HEK293T (cell line): ENCODE measurements around the gene SLC17A9.

ENCODE experiments used
- CTCF ChIA-PET: fragments of 350-600 bp; formaldehyde crosslinking; extraction: SDS; loops from one replicate; lab custom pipeline; 2021; ENCODE audit warnings: antibody characterized with exemption, inconsistent platforms; lab: Yijun Ruan, JAX
- POLR2A ChIA-PET: fragments of 350-600 bp; formaldehyde crosslinking; extraction: SDS; loops from one replicate; lab custom pipeline; 2020; ENCODE audit warnings: antibody characterized with exemption, inconsistent platforms; lab: Yijun Ruan, JAX
- DNase-seq: peaks from one replicate; pipeline ENCODE4 v3.0.0; 2012; ENCODE audit warnings: mixed read lengths; ENCODE audit errors: extremely low spot score
- ARNT ChIP-seq: fragments of 450-650 bp; IDR thresholded peaks from 2 replicates; pipeline ENCODE4 v1.6.1; 2017; ENCODE audit warnings: mild to moderate bottlenecking
- BHLHE40 ChIP-seq: fragments of 450-650 bp; IDR thresholded peaks from 2 replicates; pipeline ENCODE4 v1.6.1; 2016; ENCODE audit warnings: mild to moderate bottlenecking, moderate library complexity, borderline replicate concordance
- CTBP1 ChIP-seq: fragments of 450-650 bp; IDR thresholded peaks from 2 replicates; pipeline ENCODE4 v1.6.1; 2016; ENCODE audit warnings: borderline replicate concordance
- ELF4 ChIP-seq: fragments of 450-650 bp; IDR thresholded peaks from 2 replicates; pipeline ENCODE4 v1.6.1; 2017; ENCODE audit warnings: antibody characterized with exemption
- FOXA1 ChIP-seq: fragments of 450-650 bp; IDR thresholded peaks from 2 replicates; pipeline ENCODE4 v1.6.1; 2016; ENCODE audit warnings: mild to moderate bottlenecking
- FOXK2 ChIP-seq: fragments of 450-650 bp; IDR thresholded peaks from 2 replicates; pipeline ENCODE4 v1.6.1; 2016; ENCODE audit warnings: mild to moderate bottlenecking
- FOXM1 ChIP-seq: fragments of 450-650 bp; IDR thresholded peaks from 2 replicates; pipeline ENCODE4 v1.6.1; 2017; ENCODE audit warnings: mild to moderate bottlenecking, borderline replicate concordance
- HDGF ChIP-seq: fragments of 450-650 bp; IDR thresholded peaks from 2 replicates; pipeline ENCODE4 v1.6.1; 2017; ENCODE audit warnings: antibody characterized with exemption, borderline replicate concordance
- L3MBTL2 ChIP-seq: fragments of 450-650 bp; conservative IDR thresholded peaks from 2 replicates; pipeline ENCODE4 v1.6.1; 2016; ENCODE audit warnings: mild to moderate bottlenecking
- LEF1 ChIP-seq: fragments of 450-650 bp; IDR thresholded peaks from 2 replicates; pipeline ENCODE4 v1.6.1; 2017; ENCODE audit warnings: mild to moderate bottlenecking, borderline replicate concordance
- NFRKB ChIP-seq: fragments of 450-650 bp; IDR thresholded peaks from 2 replicates; pipeline ENCODE4 v1.6.1; 2016; ENCODE audit warnings: mild to moderate bottlenecking, moderate library complexity
- SP1 ChIP-seq: fragments of 450-650 bp; IDR thresholded peaks from 2 replicates; pipeline ENCODE4 v1.6.1; 2017
- SUZ12 ChIP-seq: fragments of 450-650 bp; IDR thresholded peaks from 2 replicates; pipeline ENCODE4 v1.6.1; 2016; ENCODE audit warnings: mild to moderate bottlenecking
- TARDBP ChIP-seq: fragments of 450-650 bp; IDR thresholded peaks from 2 replicates; pipeline ENCODE4 v1.6.1; 2016
- ZNF384 ChIP-seq: fragments of 450-650 bp; IDR thresholded peaks from 2 replicates; pipeline ENCODE4 v1.6.1; 2016
- TF ChIP-seq, protein P1 (sequence below): fragments of 450-650 bp; IDR thresholded peaks from 2 replicates; pipeline ENCODE4 v1.6.1; 2016

Gene SLC17A9

GRCh38 chr20:62971211-62971949 lies 18.9 kb downstream of the SLC17A9 start:
- CTCF ChIA-PET = no interaction called here
- no peak for TF ChIP-seq FOXM1
- POLR2A ChIA-PET = no interaction called here
- DNase-seq = no peak

DNA sequence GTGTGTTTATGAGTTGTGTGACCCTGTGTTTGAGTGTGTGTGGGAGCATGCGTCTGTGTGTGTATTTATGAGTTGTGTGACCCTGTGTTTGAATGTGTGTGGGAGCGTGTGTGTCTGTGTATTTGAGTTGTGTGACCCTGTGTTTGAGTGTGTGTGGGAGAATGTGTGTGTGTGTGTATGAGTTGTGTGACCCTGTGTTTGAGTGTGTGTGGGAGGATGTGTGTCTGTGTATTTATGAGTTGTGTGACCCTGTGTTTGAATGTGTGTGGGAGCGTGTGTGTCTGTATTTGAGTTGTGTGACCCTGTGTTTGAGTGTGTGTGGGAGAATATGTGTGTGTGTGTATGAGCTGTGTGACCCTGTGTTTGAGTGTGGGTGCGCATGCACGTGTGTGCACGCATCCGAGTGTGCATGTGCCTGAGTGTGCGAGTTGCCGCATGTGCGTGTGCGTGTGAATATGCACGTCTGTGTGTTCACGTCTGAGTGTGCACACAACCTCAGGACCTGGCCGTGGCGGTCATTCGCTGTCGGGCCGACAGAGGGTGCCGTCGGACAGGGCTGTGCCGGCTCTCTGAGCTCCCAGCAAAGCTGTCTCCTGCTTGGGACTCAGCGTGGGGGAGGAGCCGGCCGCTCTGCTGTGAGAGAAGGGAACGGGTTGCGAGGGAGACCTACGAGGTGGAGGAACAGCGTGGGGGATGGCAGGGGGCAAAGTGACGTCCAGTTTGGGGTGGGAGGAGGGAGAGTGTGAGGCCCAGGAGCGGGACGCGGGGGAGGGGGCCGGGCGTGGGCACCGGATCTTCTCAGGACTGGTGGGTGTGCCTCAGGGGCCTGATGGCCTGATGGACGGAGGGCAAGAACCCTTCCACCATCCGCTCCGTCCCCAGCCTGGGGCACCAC lies 19.7 kb downstream of the SLC17A9 start:
- CTCF ChIA-PET = interaction anchor here (0.6 to 1.4 kb wide), 5 partner anchors 8 to 45 kb away, joined by 3 to 8 read pairs (median 3); partner anchors contain the start of gene BHLHE23
- TF ChIP-seq FOXK2 = no peak
- TF ChIP-seq CTBP1 = no peak
- TF ChIP-seq NFRKB = no peak
- TF ChIP-seq ELF4 = no peak
- no peak for TF ChIP-seq LEF1
- no peak for TF ChIP-seq HDGF
- no peak for TF ChIP-seq TARDBP
- TF ChIP-seq ZNF384 = no peak
- TF ChIP-seq FOXM1 = no peak
- no peak for TF ChIP-seq BHLHE40
- no peak for TF ChIP-seq L3MBTL2
- no peak for TF ChIP-seq SUZ12
- TF ChIP-seq, protein P1, sequence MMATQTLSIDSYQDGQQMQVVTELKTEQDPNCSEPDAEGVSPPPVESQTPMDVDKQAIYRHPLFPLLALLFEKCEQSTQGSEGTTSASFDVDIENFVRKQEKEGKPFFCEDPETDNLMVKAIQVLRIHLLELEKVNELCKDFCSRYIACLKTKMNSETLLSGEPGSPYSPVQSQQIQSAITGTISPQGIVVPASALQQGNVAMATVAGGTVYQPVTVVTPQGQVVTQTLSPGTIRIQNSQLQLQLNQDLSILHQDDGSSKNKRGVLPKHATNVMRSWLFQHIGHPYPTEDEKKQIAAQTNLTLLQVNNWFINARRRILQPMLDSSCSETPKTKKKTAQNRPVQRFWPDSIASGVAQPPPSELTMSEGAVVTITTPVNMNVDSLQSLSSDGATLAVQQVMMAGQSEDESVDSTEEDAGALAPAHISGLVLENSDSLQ = no peak
- no peak for TF ChIP-seq FOXA1
- TF ChIP-seq SP1 = no peak
- TF ChIP-seq ARNT = no peak; the same call in 1 of the 2 replicates
- peak; percentile 94 for DNase-seq
- POLR2A ChIA-PET = interaction anchor here (1.0 kb wide), 2 partner anchors 32 to 34 kb away, joined by 4 read pairs; partner anchors contain the start of gene GID8

- ChIA-PET CTCF (interaction anchor here (0.6 to 1.4 kb wide), 5 partner anchors 7 to 46 kb away, joined by 3 to 8 read pairs (median 3); partner anchors contain the start of gene BHLHE23), POLR2A (interaction anchor here (1.0 kb wide), 2 partner anchors 31 to 35 kb away, joined by 4 read pairs; partner anchors contain the start of gene GID8)
- DNase-seq = no peak
- no peak for TF ChIP-seq ARNT
- no peak for TF ChIP-seq SUZ12
- TF ChIP-seq FOXM1 = no peak
- TF ChIP-seq BHLHE40 = no peak
- no peak for TF ChIP-seq ELF4
- no peak for TF ChIP-seq CTBP1
- TF ChIP-seq LEF1 = no peak
- TF ChIP-seq L3MBTL2 = no peak
- no peak for TF ChIP-seq SP1
- no peak for TF ChIP-seq HDGF
- no peak for TF ChIP-seq NFRKB
Observed at GRCh38 chr20:62972845-62973745, 20.6 kb downstream of the SLC17A9 start.

DNA sequence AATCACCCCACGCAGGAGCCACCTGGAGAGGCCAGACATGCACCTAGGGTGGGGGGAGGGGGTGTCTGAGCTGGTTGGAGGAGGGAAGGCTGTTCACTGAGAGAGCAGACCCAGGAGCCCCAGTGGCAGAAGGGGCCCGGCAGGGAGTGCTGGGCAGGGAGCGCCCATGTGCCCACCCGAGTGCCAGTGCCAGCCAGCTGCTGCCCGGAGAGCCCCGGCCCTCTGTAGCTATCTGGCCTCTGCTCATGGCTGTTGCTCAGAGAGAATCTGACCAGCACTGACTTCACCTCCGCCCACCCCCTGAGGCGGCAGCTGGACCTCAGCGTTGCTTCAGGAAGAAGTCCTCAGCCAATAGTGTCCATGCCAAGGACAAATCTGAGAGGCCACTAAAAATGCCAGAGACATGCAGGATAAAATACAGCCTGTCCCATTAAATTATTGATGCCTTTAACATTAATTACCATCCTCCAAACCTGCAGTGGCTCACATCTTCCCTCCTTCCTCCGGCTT lies 22.8 kb downstream of the SLC17A9 start:
- DNase-seq = no peak
- TF ChIP-seq NFRKB (no peak), BHLHE40 (no peak), L3MBTL2 (no peak), SUZ12 (no peak)
- TF ChIP-seq, protein P1 = no peak
- ChIA-PET POLR2A (no interaction called here), CTCF (no interaction called here)

- ChIA-PET CTCF (no interaction called here), POLR2A (no interaction called here)
- no peak for DNase-seq
- TF ChIP-seq FOXM1 (no peak), BHLHE40 (no peak), SP1 (no peak), CTBP1 (no peak), LEF1 (no peak), ELF4 (no peak), SUZ12 (no peak), TARDBP (no peak), FOXA1 (no peak), ARNT (no peak), FOXK2 (no peak), HDGF (no peak), L3MBTL2 (no peak), ZNF384 (no peak)
- TF ChIP-seq, protein P1 = no peak
Observed at GRCh38 chr20:62975812-62976508, 23.5 kb downstream of the SLC17A9 start.
